Measurements from ENCODE around the gene SHKBP1. TPM values are rescaled to one million over a fixed set of nuclear protein-coding genes. Genes with fewer than 3 reads are reported as not detected.

SHKBP1 gene
- polyA plus RNA-seq, 1 donor from 2014 or later: 3.8 TPM

- Histone ChIP-seq H3K4me3 (ENCODE audit: low read length) (no peak overlapping the region), H3K36me3 (ENCODE audit: insufficient read depth, low read length) (no peaks in the 10 kb centered on the region)
- no peak for TF ChIP-seq REST (IDR thresholded peaks at IDR 0.05; ENCODE audit: borderline replicate concordance)
- no peak for TF ChIP-seq CTCF (IDR thresholded peaks at IDR 0.05; ENCODE audit: poor library complexity, severe bottlenecking)
- no peak for TF ChIP-seq SMC3 (conservative IDR thresholded peaks at IDR 0.05; ENCODE audit: poor library complexity)
- TF ChIP-seq EP300 (conservative IDR thresholded peaks at IDR 0.05; ENCODE audit: poor library complexity, severe bottlenecking): no peak
- no peak for TF ChIP-seq MXI1 (conservative IDR thresholded peaks at IDR 0.05; ENCODE audit: poor library complexity, severe bottlenecking)
- TF ChIP-seq EZH2 (IDR thresholded peaks at IDR 0.05; ENCODE audit: borderline replicate concordance, insufficient read depth, low read length, poor library complexity, severe bottlenecking): no peak
- TF ChIP-seq POLR2AphosphoS5 (IDR thresholded peaks at IDR 0.05): no peak
- TF ChIP-seq RAD21 (conservative IDR thresholded peaks at IDR 0.05): no peak
- no peak for TF ChIP-seq TAF1 (IDR thresholded peaks at IDR 0.05; ENCODE audit: low read depth)
Measured at GRCh38 chr19:40616178-40616577, 39.5 kb downstream of the SHKBP1 start.

GRCh38 chr19:40616941-40617340 lies 40.3 kb downstream of the SHKBP1 start:
- H3K27ac ChIP-seq (ENCODE audit: low read length): no peak overlapping the region
- H3K27me3 ChIP-seq (ENCODE audit: insufficient read depth, low read depth, low read length): peaks cover 7% of the 10 kb centered on the region
- no peak overlapping the region for H2AFZ ChIP-seq (ENCODE audit: low read depth, low read length)
- no peak overlapping the region for H3K9ac ChIP-seq (ENCODE audit: low read length)
- no peaks in the 10 kb centered on the region for H4K20me1 ChIP-seq (ENCODE audit: insufficient read depth)
- H3K79me2 ChIP-seq (replicated peaks; ENCODE audit: insufficient read depth, low read length): no peaks in the 10 kb centered on the region
- H3K9me2 ChIP-seq (ENCODE audit: insufficient read depth, low read length): no peaks in the 10 kb centered on the region
- H3K4me2 ChIP-seq (ENCODE audit: low read length): no peak overlapping the region
- TF ChIP-seq EP300 (conservative IDR thresholded peaks at IDR 0.05; ENCODE audit: poor library complexity, severe bottlenecking): no peak
- no peak for TF ChIP-seq SMC3 (conservative IDR thresholded peaks at IDR 0.05; ENCODE audit: poor library complexity)
- no peak for TF ChIP-seq CTCF (IDR thresholded peaks at IDR 0.05; ENCODE audit: poor library complexity, severe bottlenecking)
- no peak overlapping the region for H3K4me3 ChIP-seq (ENCODE audit: low read length)
- no peaks in the 10 kb centered on the region for H3K36me3 ChIP-seq (ENCODE audit: insufficient read depth, low read length)
- no peaks in the 10 kb centered on the region for H3F3A ChIP-seq (ENCODE audit: insufficient read depth, low read length, poor library complexity, severe bottlenecking)
- no peaks in the 10 kb centered on the region for H3K9me3 ChIP-seq (ENCODE audit: low read length)

More at GRCh38 chr19:40616178-40616577, 39.5 kb downstream of the SHKBP1 start:
- Histone ChIP-seq H4K20me1 (ENCODE audit: insufficient read depth) (no peaks in the 10 kb centered on the region), H3K4me2 (ENCODE audit: low read length) (no peak overlapping the region), H3K9me2 (ENCODE audit: insufficient read depth, low read length) (no peaks in the 10 kb centered on the region), H3K79me2 (replicated peaks; ENCODE audit: insufficient read depth, low read length) (no peaks in the 10 kb centered on the region), H3F3A (ENCODE audit: insufficient read depth, low read length, poor library complexity, severe bottlenecking) (no peaks in the 10 kb centered on the region), H3K9ac (ENCODE audit: low read length) (no peak overlapping the region), H2AFZ (ENCODE audit: low read depth, low read length) (no peak overlapping the region), H3K27ac (ENCODE audit: low read length) (no peak overlapping the region), H3K9me3 (ENCODE audit: low read length) (no peaks in the 10 kb centered on the region), H3K27me3 (ENCODE audit: insufficient read depth, low read depth, low read length) (peaks cover 7% of the 10 kb centered on the region)
